ENCODE measurements around the gene UMAD1.

DNA sequence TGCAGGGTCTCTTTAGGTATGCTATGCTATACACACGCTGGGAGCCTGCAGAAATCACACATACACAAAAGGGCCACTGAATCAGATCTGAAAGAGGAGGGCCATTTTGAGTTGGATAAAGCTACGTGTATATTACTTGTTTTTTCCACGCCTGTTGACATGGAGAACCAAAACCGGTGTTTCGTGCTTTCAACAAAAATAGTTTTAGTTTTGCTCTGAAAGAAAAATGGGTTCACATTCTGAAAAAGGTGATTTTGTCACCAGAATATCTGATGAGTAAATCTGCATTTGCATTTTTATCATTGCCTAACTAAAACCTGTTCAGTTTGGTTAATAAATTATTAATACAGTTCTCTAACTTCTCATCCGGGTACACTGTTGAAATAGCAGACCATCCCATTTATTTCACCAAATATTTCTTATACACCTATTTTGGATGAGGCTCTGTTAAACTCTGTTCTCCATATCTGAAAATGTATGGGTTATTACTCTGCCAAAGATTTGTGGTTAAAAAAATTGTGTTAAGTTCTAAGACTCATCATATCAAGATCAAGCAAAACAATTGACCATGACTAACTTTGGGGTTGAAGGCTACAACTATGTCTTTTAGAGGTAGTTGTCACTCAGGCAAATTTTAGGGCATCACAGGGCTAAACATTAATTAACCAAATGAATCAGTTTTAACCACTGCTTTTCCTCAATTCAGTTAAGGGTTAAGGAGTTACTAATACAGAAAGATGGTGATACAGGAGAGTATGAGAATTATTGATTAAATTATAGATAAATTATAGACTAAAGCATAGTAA is 179.1 kb downstream of the UMAD1 start:
- TF ChIP-seq CTCF (IDR thresholded peaks at IDR 0.05) (no peak), POLR2AphosphoS5 (IDR thresholded peaks at IDR 0.05; ENCODE audit: insufficient read depth in 1 of 2, low read depth in 1 of 2) (no peak)

Data from vagina (tissue), 2 donors.